ENCODE data around the gene GNG14. TPM values are rescaled to one million over a fixed set of nuclear protein-coding genes. Genes with fewer than 3 reads are reported as not detected.

Gene GNG14
- total and polyA plus RNA-seq, 2 of the 4 experiments (the other 2 are of a cell fraction): not detected

GRCh38 chr19:12701596-12702282, 13.9 kb downstream of the GNG14 start:
- H4K8ac ChIP-seq (ENCODE audit: low read depth in 2 of 2, low read length in 2 of 2): no peak overlapping the region
- H3K9ac ChIP-seq (ENCODE audit: low read depth, low read length): no peak overlapping the region
- no peaks in the 10 kb centered on the region for H3K4me1 ChIP-seq (ENCODE audit: control insufficient read depth, insufficient read depth, low read length)
- in situ Hi-C loops (cut with MboI; ENCODE audit: low sequenced_read_pairs): no loop called here
- no peak overlapping the region for H3K18ac ChIP-seq (ENCODE audit: low read depth, low read length)
- H2BK120ac ChIP-seq (ENCODE audit: low read depth, low read length): no peak overlapping the region
- ATAC-seq (ENCODE audit: low read depth): no peak
- no peak overlapping the region for H3K14ac ChIP-seq (replicated peaks; ENCODE audit: low read depth, low read length)
- H3K23ac ChIP-seq (ENCODE audit: low read depth, low read length): no peak overlapping the region
- DNase-seq: no peak
- no peak overlapping the region for H2BK15ac ChIP-seq (ENCODE audit: low read depth, low read length)
- H2AK5ac ChIP-seq (ENCODE audit: low read depth, low read length): no peak overlapping the region
- no peaks in the 10 kb centered on the region for H3K27me3 ChIP-seq (ENCODE audit: control insufficient read depth, insufficient read depth, low read length)
- peak overlapping the region; percentile 24 for H2AK9ac ChIP-seq (replicated peaks; ENCODE audit: low read depth, low read length, poor library complexity)
- dilution Hi-C loops (cut with HindIII; ENCODE audit: low sequenced_read_pairs, unreplicated experiment): no loop called here
- no peak overlapping the region for H2BK5ac ChIP-seq (ENCODE audit: low read depth, low read length, poor library complexity, severe bottlenecking)
- WGBS, 2 experiments (ENCODE audit: extremely low coverage in 2 of 2, insufficient read length in 1 of 2): 91% methylated on average over 23 of the region's 33 CpGs; no CpG with 5 or more reads in 1 of the 2 experiments
- no peaks in the 10 kb centered on the region for H3K9me1 ChIP-seq (ENCODE audit: insufficient read depth, low read length)
- no peaks in the 10 kb centered on the region for H3K9me3 ChIP-seq (ENCODE audit: control insufficient read depth, insufficient read depth, low read length)
- peaks cover 72% of the 10 kb centered on the region for H3K36me3 ChIP-seq (ENCODE audit: control insufficient read depth, insufficient read depth, low read length)
- no peak overlapping the region for H3K56ac ChIP-seq (ENCODE audit: extremely low read depth, insufficient read depth, low read length)
- ChIA-PET CTCF (no interaction called here), POLR2A (ENCODE audit: unreplicated experiment) (no interaction called here)
- H3K4ac ChIP-seq (ENCODE audit: low read depth, low read length): no peak overlapping the region
- no peak overlapping the region for H4K5ac ChIP-seq (ENCODE audit: low read depth, low read length)
- no peak overlapping the region for H4K91ac ChIP-seq (ENCODE audit: insufficient read depth, low read depth, low read length)
- H2AFZ ChIP-seq (replicated peaks; ENCODE audit: low read length, poor library complexity): no peak overlapping the region
- TF ChIP-seq CEBPB (IDR thresholded peaks at IDR 0.05; ENCODE audit: low read depth, low read length) (no peak), ELK1 (IDR thresholded peaks at IDR 0.05; ENCODE audit: borderline replicate concordance, low read depth, low read length) (no peak), MAFK (IDR thresholded peaks at IDR 0.05; ENCODE audit: low read depth, low read length) (no peak), POLR2A (IDR thresholded peaks at IDR 0.05; ENCODE audit: low read depth, low read length) (no peak), CHD1 (IDR thresholded peaks at IDR 0.05; ENCODE audit: low read depth, low read length) (no peak), FOS (IDR thresholded peaks at IDR 0.05; ENCODE audit: low read depth, low read length) (no peak), SMC3 (IDR thresholded peaks at IDR 0.05; ENCODE audit: low read depth, low read length) (no peak), RFX5 (IDR thresholded peaks at IDR 0.05; ENCODE audit: low read depth, low read length) (no peak), CTCF (conservative IDR thresholded peaks at IDR 0.05; ENCODE audit: low read depth, low read length) (no peak), NFE2L2 (IDR thresholded peaks at IDR 0.05; ENCODE audit: low read depth, low read length) (no peak), RAD21 (IDR thresholded peaks at IDR 0.05; ENCODE audit: low read length) (no peak), RCOR1 (IDR thresholded peaks at IDR 0.05; ENCODE audit: insufficient replicate concordance, low read length) (no peak), BHLHE40 (IDR thresholded peaks at IDR 0.05; ENCODE audit: low read depth, low read length) (no peak), USF2 (IDR thresholded peaks at IDR 0.05; ENCODE audit: low read depth, low read length) (no peak)
- no peak overlapping the region for H3K27ac ChIP-seq (ENCODE audit: insufficient read depth, low read length)
- H4K20me1 ChIP-seq (ENCODE audit: insufficient read depth, low read length): peaks cover 14% of the 10 kb centered on the region
- H2BK20ac ChIP-seq (ENCODE audit: low read depth, low read length): no peak overlapping the region
- no peak overlapping the region for H3K4me3 ChIP-seq (ENCODE audit: insufficient read depth, low read depth, low read length)
- intact Hi-C loops (cut with micrococcal nuclease): no loop called here
- H3K79me1 ChIP-seq (ENCODE audit: low read depth in 1 of 2, low read length in 2 of 2): peaks cover 5 to 18% of the 10 kb centered on the region in 2 experiments
- H3K4me2 ChIP-seq (ENCODE audit: low read depth, low read length): no peak overlapping the region
- BruUV-seq (replicated peaks): no TSS peak

All from IMR-90 (cell line).